Medulla oblongata (tissue), 1 donor: ENCODE results near the gene ICAM1.
"Not testable (repeated sequence)": the region's sequence is repeated elsewhere in the genome, so short reads cannot be mapped to it uniquely, and the experiment has no call there.

Source experiments
- DNase-seq: peaks from one replicate; pipeline ENCODE4 v3.0.0-alpha.2; 2015; ENCODE audit errors: extremely low spot score

The ICAM1 gene

GRCh38 chr19:10241826-10242449 is 29.0 kb upstream of the ICAM1 start:
- not testable (repeated sequence) for DNase-seq

GRCh38 chr19:10243606-10244005 is 27.3 kb upstream of the ICAM1 start:
- DNase-seq, result no peak

GRCh38 chr19:10245189-10245939 is 25.6 kb upstream of the ICAM1 start:
- no peak for DNase-seq

- DNase-seq, result no peak
Observed at GRCh38 chr19:10246511-10246910, 24.4 kb upstream of the ICAM1 start.

- DNase-seq, result peak; percentile 99
Observed at GRCh38 chr19:10251792-10252694, 18.9 kb upstream of the ICAM1 start, which contains the start of gene MRPL4. TSS of gene MRPL4 (plus strand) at chr19:10252214. CDS start at chr19:10252254, 40 bp downstream.

- no peak for DNase-seq
Observed at GRCh38 chr19:10252707-10253106, 18.2 kb upstream of the ICAM1 start.

GRCh38 chr19:10254244-10254643 is 16.7 kb upstream of the ICAM1 start:
- DNase-seq, result no peak

- DNase-seq, result no peak
Observed at GRCh38 chr19:10255358-10255757, 15.6 kb upstream of the ICAM1 start.

GRCh38 chr19:10256551-10256950 is 14.4 kb upstream of the ICAM1 start:
- no peak for DNase-seq

- DNase-seq, result no peak
Observed at GRCh38 chr19:10256970-10257615, 13.8 kb upstream of the ICAM1 start.

GRCh38 chr19:10258080-10258710 is 12.7 kb upstream of the ICAM1 start:
- no peak for DNase-seq

GRCh38 chr19:10259162-10259905 is 11.6 kb upstream of the ICAM1 start:
- peak; percentile 76 for DNase-seq

GRCh38 chr19:10260141-10260584 is 10.8 kb upstream of the ICAM1 start:
- no peak for DNase-seq

- no peak for DNase-seq
Observed at GRCh38 chr19:10262771-10263170, 8.1 kb upstream of the ICAM1 start.

- DNase-seq, result no peak
Observed at GRCh38 chr19:10266706-10267105, 4.2 kb upstream of the ICAM1 start.

- no peak for DNase-seq
Observed at GRCh38 chr19:10268071-10268470, 2.8 kb upstream of the ICAM1 start.

GRCh38 chr19:10269333-10270179 is 1.4 kb upstream of the ICAM1 start:
- peak; percentile 77 for DNase-seq

- DNase-seq, result peak; percentile 64
Observed at GRCh38 chr19:10270180-10270615, 722 bp upstream of the ICAM1 start.

GRCh38 chr19:10271543-10272086 is 695 bp downstream of the ICAM1 start:
- DNase-seq, result peak; percentile 48
